Testis (tissue), 2 donors: ENCODE data around the gene TMEM132A.

ENCODE experiments used
- CTCF ChIP-seq, 3 experiments: fragments of 450-650 bp in 2 of 3; fragments of 200-600 bp in 1 of 3; sonication (generic) in 1 of 3; IDR thresholded peaks; one replicate each; pipeline ENCODE4 v1.5.1; 2016 to 2019; ENCODE audit warnings: antibody characterized with exemption in 3 of 3, mild to moderate bottlenecking in 2 of 3, moderate library complexity in 1 of 3
- POLR2A ChIP-seq: fragments of 450-650 bp; IDR thresholded peaks from one replicate; pipeline ENCODE4 v1.6.1; 2017; ENCODE audit warnings: antibody characterized with exemption, mild to moderate bottlenecking, moderate library complexity

GRCh38 chr11:60932605-60933356, 8.5 kb downstream of the TMEM132A start:
- TF ChIP-seq CTCF (IDR thresholded peaks at IDR 0.05) (no peak), POLR2A (no peak)
